Measurements from ENCODE around the gene DTNBP1. TPM values are rescaled to one million over a fixed set of nuclear protein-coding genes. Genes with fewer than 3 reads are reported as not detected.

DTNBP1 gene
- total RNA-seq (2012; rRNA removed): 4.7 and 4.8 TPM in 2 replicates
- 15.8 and 18.7 TPM in 2 replicates for polyA plus RNA-seq (2012; rRNA removed)
- 12.7 and 16.6 TPM in 2 replicates for polyA plus RNA-seq (2012; cell fraction: cytosol; rRNA removed)
- polyA plus RNA-seq (2012; cell fraction: nucleus; rRNA removed; ENCODE audit: low replicate concordance): 7.9 and 10.7 TPM in 2 replicates
- percentile 72 among the genes with signal in this experiment for Bru-seq, nascent RNA
- percentile 60 among the genes with signal in this experiment for BruChase-seq, experiment 1, labeled RNA remaining after a 6-hour chase
- percentile 59 among the genes with signal in this experiment for BruChase-seq, experiment 2, labeled RNA remaining after a 2-hour chase
- long read RNA-seq, transcript DTNBP1-202 (10 exons, 1,403 nt): major isoform, 20 of 31 reads
- long read RNA-seq, partial matches to known transcripts: 4 of 31 reads
- long read RNA-seq, other reads (novel, unspliced or antisense): 4 of 31 reads

GRCh38 chr6:15662326-15663129, at the start of gene DTNBP1:
TSS of gene DTNBP1 (minus strand) at chr6:15663028. CDS start at chr6:15662869, 159 bp downstream.
- H4K91ac ChIP-seq (ENCODE audit: insufficient read depth, low read depth, low read length): no peak within 1 kb of the TSS
- H3K9me3 ChIP-seq (ENCODE audit: control insufficient read depth, insufficient read depth, low read length): no peaks in the 10 kb centered on the region
- no peaks in the 10 kb centered on the region for H4K20me1 ChIP-seq (ENCODE audit: insufficient read depth, low read length)
- intact Hi-C loops (cut with micrococcal nuclease) (no loop called here), in situ Hi-C loops (cut with MboI; ENCODE audit: low sequenced_read_pairs) (no loop called here), dilution Hi-C loops (cut with HindIII; ENCODE audit: low sequenced_read_pairs, unreplicated experiment) (no loop called here)
- H3K56ac ChIP-seq (ENCODE audit: extremely low read depth, insufficient read depth, low read length): no peak within 1 kb of the TSS
- H3K4me2 ChIP-seq (ENCODE audit: low read depth, low read length): peak within 1 kb of the TSS; percentile 95
- WGBS, 2 experiments (ENCODE audit: extremely low coverage in 2 of 2, insufficient read length in 1 of 2): 1% methylated on average over 20 of the region's 98 CpGs; no CpG with 5 or more reads in 1 of the 2 experiments
- H3K23ac ChIP-seq (ENCODE audit: low read depth, low read length): peak within 1 kb of the TSS; percentile 83; the same call in 1 of the 2 replicates
- H4K5ac ChIP-seq (ENCODE audit: low read depth, low read length): peak within 1 kb of the TSS; percentile 85
- H2BK5ac ChIP-seq (ENCODE audit: low read depth, low read length, poor library complexity, severe bottlenecking): peak within 1 kb of the TSS; percentile 2
- H3K79me1 ChIP-seq (ENCODE audit: low read depth in 1 of 2, low read length in 2 of 2): peaks cover 14 to 19% of the 10 kb centered on the region in 2 experiments; a peak in 3 of 4 replicates
- no peaks in the 10 kb centered on the region for H3K36me3 ChIP-seq (ENCODE audit: control insufficient read depth, insufficient read depth, low read length)
- peak within 1 kb of the TSS; percentile 94 for H2AFZ ChIP-seq (replicated peaks; ENCODE audit: low read length, poor library complexity)
- H2BK20ac ChIP-seq (ENCODE audit: low read depth, low read length): no peak within 1 kb of the TSS
- ATAC-seq (ENCODE audit: low read depth) (peak; percentile 97), DNase-seq (peak; percentile 57)
- peaks cover 7% of the 10 kb centered on the region for H3K27me3 ChIP-seq (ENCODE audit: control insufficient read depth, insufficient read depth, low read length)
- H3K18ac ChIP-seq (ENCODE audit: low read depth, low read length): peak within 1 kb of the TSS; percentile 40; the same call in 1 of the 2 replicates
- H3K9me1 ChIP-seq (ENCODE audit: insufficient read depth, low read length): no peaks in the 10 kb centered on the region
- no peak within 1 kb of the TSS for H2AK5ac ChIP-seq (ENCODE audit: low read depth, low read length)
- BruUV-seq (replicated peaks): no TSS peak
- H2AK9ac ChIP-seq (replicated peaks; ENCODE audit: low read depth, low read length, poor library complexity): peak within 1 kb of the TSS; percentile 70
- H2BK15ac ChIP-seq (ENCODE audit: low read depth, low read length): no peak within 1 kb of the TSS
- peaks cover 2% of the 10 kb centered on the region; the same call in 1 of the 2 replicates for H3K4me1 ChIP-seq (ENCODE audit: control insufficient read depth, insufficient read depth, low read length)
- peak within 1 kb of the TSS; percentile 16 to 64; a peak in 2 of 4 replicates for H4K8ac ChIP-seq (ENCODE audit: low read depth in 2 of 2, low read length in 2 of 2)
- H2BK120ac ChIP-seq (ENCODE audit: low read depth, low read length): no peak within 1 kb of the TSS
- ChIA-PET CTCF (interaction anchor here (0.6 to 0.7 kb wide), 6 partner anchors 9 to 1477 kb away, joined by 3 to 5 read pairs (median 4); no protein-coding TSS in a partner anchor), POLR2A (ENCODE audit: unreplicated experiment) (interaction anchor here (0.5 kb wide), 1 partner anchor 242 kb away, joined by 3 read pairs; no protein-coding TSS in a partner anchor)
- peak within 1 kb of the TSS; percentile 74 for H3K9ac ChIP-seq (ENCODE audit: low read depth, low read length)
- peak; percentile 80; the same call in 1 of the 2 replicates for TF ChIP-seq MAZ (IDR thresholded peaks at IDR 0.05; ENCODE audit: borderline replicate concordance, low read depth, low read length)
- TF ChIP-seq BHLHE40 (IDR thresholded peaks at IDR 0.05; ENCODE audit: low read depth, low read length): peak; percentile 31; the same call in 1 of the 2 replicates
- no peak for TF ChIP-seq MAFK (IDR thresholded peaks at IDR 0.05; ENCODE audit: low read depth, low read length)
- TF ChIP-seq USF2 (IDR thresholded peaks at IDR 0.05; ENCODE audit: low read depth, low read length): peak; percentile 30; the same call in 1 of the 2 replicates
- TF ChIP-seq MXI1 (IDR thresholded peaks at IDR 0.05; ENCODE audit: borderline replicate concordance, low read depth, low read length): peak; percentile 22; the same call in 1 of the 2 replicates
- no peak for TF ChIP-seq CHD1 (IDR thresholded peaks at IDR 0.05; ENCODE audit: low read depth, low read length)
- H3K4ac ChIP-seq (ENCODE audit: low read depth, low read length): peak within 1 kb of the TSS; percentile 25; the same call in 1 of the 2 replicates
- peak within 1 kb of the TSS; percentile 93 for H3K4me3 ChIP-seq (ENCODE audit: insufficient read depth, low read depth, low read length)
- H3K27ac ChIP-seq (ENCODE audit: insufficient read depth, low read length): peak within 1 kb of the TSS; percentile 8; the same call in 1 of the 2 replicates
- 0 out of 2 replicates have a peak within 1 kb of the TSS, but pooled peaks have one; percentile 61 for H3K14ac ChIP-seq (replicated peaks; ENCODE audit: low read depth, low read length)
